B cell (primary cell): ENCODE results near the gene TCF12. TPM values are rescaled to one million over a fixed set of nuclear protein-coding genes. Genes with fewer than 3 reads are reported as not detected.

Experiments
- ATAC-seq: fragments of 200-7000 bp; cut with Tn5 transposase; one replicate; pipeline ENCODE4 v1.10.0; 2021; ENCODE audit warnings: low read depth, mild to moderate bottlenecking, moderate number of reproducible peaks, moderate library complexity
- CTCF ChIA-PET: fragments of 350-600 bp; sonication (Branson Sonifier 250); formaldehyde crosslinking; loops from one replicate; lab custom pipeline; 2021; ENCODE audit warnings: antibody characterized with exemption, inconsistent platforms; lab: Charles Lee
- POLR2A ChIA-PET: fragments of 350-600 bp; sonication (Branson Sonifier 250); formaldehyde crosslinking; loops from one replicate; lab custom pipeline; 2021; ENCODE audit warnings: antibody characterized with exemption; lab: Charles Lee
- DNase-seq: peaks from one replicate; pipeline ENCODE4 v3.0.0; 2013
- H2AFZ ChIP-seq: 2 replicates; pipeline ENCODE4 v1.6.1; 2012; ENCODE audit warnings: mild to moderate bottlenecking, low read depth, low read length; ENCODE audit not compliant: insufficient read depth, poor library complexity, severe bottlenecking
- H3K27ac ChIP-seq, 2 donors: 1 replicate in 1 of 2; 2 replicates in 1 of 2; pipeline ENCODE4 v1.5.1; 2012 to 2013; ENCODE audit warnings: low read length in 2 of 2, mild to moderate bottlenecking in 2 of 2, moderate library complexity in 1 of 2
- H3K27me3 ChIP-seq, 4 experiments: fragments of 200-600 bp in 1 of 4; sonication (generic) in 1 of 4; replicated peaks in 1 of 4; 1 replicate in 2 of 4; 2 replicates in 2 of 4; pipeline versions ENCODE4 v1.6.1 to v1.7.0; 2013 to 2016; ENCODE audit warnings: low read length in 3 of 4, mild to moderate bottlenecking in 2 of 4, mixed read lengths in 1 of 4, moderate library complexity in 1 of 4; ENCODE audit not compliant: insufficient read depth in 4 of 4, control insufficient read depth in 3 of 4; ENCODE audit errors: control extremely low read depth in 1 of 4
- H3K36me3 ChIP-seq, 2 experiments: replicated peaks in 1 of 2; 1 replicate in 1 of 2; 2 replicates in 1 of 2; pipeline versions ENCODE4 v1.6.1 to v1.7.1; 2013; ENCODE audit warnings: low read length in 1 of 2; ENCODE audit not compliant: insufficient read depth in 2 of 2, control insufficient read depth in 1 of 2; ENCODE audit errors: control extremely low read depth in 1 of 2, extremely low read depth in 1 of 2
- H3K4me1 ChIP-seq, 2 donors: fragments of 200-600 bp in 1 of 2; sonication (generic) in 1 of 2; 1 replicate in 1 of 2; 2 replicates in 1 of 2; pipeline versions ENCODE4 v1.5.1 to v1.6.1; 2013 to 2017; ENCODE audit warnings: low read length in 2 of 2; ENCODE audit not compliant: control insufficient read depth in 2 of 2, insufficient read depth in 2 of 2
- H3K4me2 ChIP-seq: replicated peaks from 2 replicates; pipeline ENCODE3; 2012; ENCODE audit warnings: mild to moderate bottlenecking, low read depth, low read length; ENCODE audit not compliant: poor library complexity, severe bottlenecking
- H3K4me3 ChIP-seq, 5 experiments: fragments of 200-600 bp in 1 of 5; sonication (generic) in 1 of 5; 1 replicate in 3 of 5; 2 replicates in 2 of 5; pipeline versions ENCODE4 v1.5.1 to v1.7.0; 2011 to 2016; ENCODE audit warnings: low read length in 4 of 5, mild to moderate bottlenecking in 4 of 5, low read depth in 2 of 5, control low read depth in 1 of 5, moderate library complexity in 1 of 5; ENCODE audit not compliant: insufficient read depth in 1 of 5; ENCODE audit errors: control extremely low read depth in 1 of 5, extremely low read depth in 1 of 5
- H3K79me2 ChIP-seq: fragments of 200-600 bp; sonication (generic); one replicate; pipeline ENCODE4 v1.6.0; 2016; ENCODE audit warnings: low read length; ENCODE audit not compliant: control insufficient read depth, insufficient read depth
- H3K9ac ChIP-seq: fragments of 200-600 bp; sonication (generic); 2 replicates; pipeline ENCODE4 v1.6.1; 2017; ENCODE audit warnings: mild to moderate bottlenecking, low read length, moderate library complexity
- H3K9me3 ChIP-seq, 3 donors: one replicate each; pipeline versions ENCODE4 v1.6.1 to v1.7.1; 2013; ENCODE audit warnings: low read length in 2 of 3; ENCODE audit not compliant: control insufficient read depth in 2 of 3, insufficient read depth in 1 of 3; ENCODE audit errors: control extremely low read depth in 1 of 3
- H4K20me1 ChIP-seq: 2 replicates; pipeline ENCODE4 v1.6.0; 2012; ENCODE audit warnings: mild to moderate bottlenecking, low read length; ENCODE audit not compliant: insufficient read depth, control insufficient read depth, poor library complexity, severe bottlenecking
- H3K27ac Mint-ChIP-seq: one replicate; pipeline ENCODE4 v1.8.0; 2021; ENCODE audit warnings: mixed read lengths
- H3K27me3 Mint-ChIP-seq: one replicate; pipeline ENCODE4 v1.8.0; 2021; ENCODE audit warnings: mixed read lengths
- H3K4me1 Mint-ChIP-seq: one replicate; pipeline ENCODE4 v1.8.0; 2021; ENCODE audit warnings: mixed read lengths
- H3K4me3 Mint-ChIP-seq: one replicate; pipeline ENCODE4 v1.8.0; 2021; ENCODE audit warnings: mixed read lengths
- H3K9me3 Mint-ChIP-seq: one replicate; pipeline ENCODE4 v1.8.0; 2022; ENCODE audit warnings: mixed read lengths; ENCODE audit not compliant: insufficient read depth
- CTCF ChIP-seq: fragments of 200-600 bp; IDR thresholded peaks from one replicate; pipeline ENCODE4 v1.8.0; 2022; ENCODE audit warnings: antibody characterized with exemption, mild to moderate bottlenecking
- EZH2 ChIP-seq: IDR thresholded peaks from 2 replicates; pipeline ENCODE4 v1.6.1; 2012; ENCODE audit warnings: borderline replicate concordance, low read depth, mild to moderate bottlenecking, moderate library complexity, low read length; ENCODE audit not compliant: insufficient read depth, poor library complexity, severe bottlenecking
- WGBS: methylation state at CpG from one replicate; pipeline ENCODE4 v1.1.5; 2013; ENCODE audit warnings: missing lambda C conversion rate; ENCODE audit not compliant: insufficient coverage; 5-methylcytosine and 5-hydroxymethylcytosine counted together
- intact Hi-C: fragments of 100-400 bp; cut with micrococcal nuclease; formaldehyde crosslinking; loops from one replicate; pipeline ENCODE4 v1.10.0; 2022
- polyA plus RNA-seq: library from polyadenylated mRNA; depleted of rRNA; stranded (reverse); fragments of >200 nt; gene quantifications from 2 replicates; pipeline ENCODE4 v1.2.3, GENCODE V29; 2012
- total RNA-seq, 2 donors: library from RNA; stranded (reverse); fragments of 120-200 nt in 1 of 2; gene quantifications; 1 replicate in 1 of 2; 2 replicates in 1 of 2; pipeline versions ENCODE4 v1.2.3 to v1.2.4, GENCODE V29; 2013 to 2022

Gene TCF12
- total and polyA plus RNA-seq, 2 donors (not counting 1 experiment from before 2014, with no cell fraction given): 27.1 to 131 TPM

GRCh38 chr15:57044970-57045369 is 126.5 kb downstream of the TCF12 start:
- H3K9me3 Mint-ChIP-seq: peaks cover 3% of the 10 kb centered on the region
- H3K27me3 Mint-ChIP-seq: no peaks in the 10 kb centered on the region
- intact Hi-C loops: no loop called here
- Histone ChIP-seq H3K9ac (no peak overlapping the region), H2AFZ (no peak overlapping the region), H3K9me3 (no peaks in the 10 kb centered on the region), H4K20me1 (peaks cover 11% of the 10 kb centered on the region), H3K27ac (no peak overlapping the region), H3K79me2 (peaks cover 54% of the 10 kb centered on the region), H3K36me3 (peaks cover 0 to 3% of the 10 kb centered on the region in 2 experiments), H3K4me2 (no peak overlapping the region), H3K4me3 (no peak overlapping the region), H3K4me1 (no peaks in the 10 kb centered on the region), H3K27me3 (no peaks in the 10 kb centered on the region)
- TF ChIP-seq EZH2 (no peak), CTCF (no peak)
- no peak for DNase-seq
- no peak for ATAC-seq
- POLR2A ChIA-PET: no interaction called here
- H3K4me3 Mint-ChIP-seq: no peak overlapping the region
- peaks cover 35% of the 10 kb centered on the region for H3K4me1 Mint-ChIP-seq
- 100% methylated on average over 1 of the region's 4 CpGs for WGBS
- CTCF ChIA-PET: no interaction called here
- no peak overlapping the region for H3K27ac Mint-ChIP-seq

GRCh38 chr15:57045741-57046382 is 127.4 kb downstream of the TCF12 start:
- ChIA-PET POLR2A (interaction anchor here (0.6 kb wide), 1 partner anchor 111 kb away, joined by 4 read pairs; no protein-coding TSS in a partner anchor), CTCF (interaction anchor here (0.6 kb wide), 1 partner anchor 697 kb away, joined by 3 read pairs; no protein-coding TSS in a partner anchor)
- no peak overlapping the region for H3K4me3 Mint-ChIP-seq
- H3K27ac Mint-ChIP-seq: no peak overlapping the region
- H3K36me3 ChIP-seq: peaks cover 0 to 3% of the 10 kb centered on the region in 2 experiments
- peaks cover 3% of the 10 kb centered on the region for H3K9me3 Mint-ChIP-seq
- peaks cover 12% of the 10 kb centered on the region for H4K20me1 ChIP-seq
- H3K4me1 Mint-ChIP-seq: peaks cover 27% of the 10 kb centered on the region
- 74% methylated on average over 4 of the region's 5 CpGs for WGBS
- no peak overlapping the region for H3K4me3 ChIP-seq
- no peak for ATAC-seq
- TF ChIP-seq CTCF (no peak), EZH2 (no peak)
- no peak overlapping the region for H2AFZ ChIP-seq
- no peaks in the 10 kb centered on the region for H3K27me3 ChIP-seq
- intact Hi-C loops: no loop called here
- H3K4me2 ChIP-seq: no peak overlapping the region
- no peak overlapping the region for H3K9ac ChIP-seq
- no peak overlapping the region for H3K27ac ChIP-seq
- H3K4me1 ChIP-seq: no peaks in the 10 kb centered on the region
- no peak for DNase-seq
- H3K27me3 Mint-ChIP-seq: no peaks in the 10 kb centered on the region
- H3K79me2 ChIP-seq: peaks cover 62% of the 10 kb centered on the region
- H3K9me3 ChIP-seq: no peaks in the 10 kb centered on the region
